ENCODE results near the gene SLTM. TPM values are rescaled to one million over a fixed set of nuclear protein-coding genes. Genes with fewer than 3 reads are reported as not detected.
"Not testable (repeated sequence)": the region's sequence is repeated elsewhere in the genome, so short reads cannot be mapped to it uniquely, and the experiment has no call there.

Gene SLTM
- polyA plus RNA-seq, 1 of the 3 experiments (the other 2 are of a cell fraction), result 54.3 TPM

DNA sequence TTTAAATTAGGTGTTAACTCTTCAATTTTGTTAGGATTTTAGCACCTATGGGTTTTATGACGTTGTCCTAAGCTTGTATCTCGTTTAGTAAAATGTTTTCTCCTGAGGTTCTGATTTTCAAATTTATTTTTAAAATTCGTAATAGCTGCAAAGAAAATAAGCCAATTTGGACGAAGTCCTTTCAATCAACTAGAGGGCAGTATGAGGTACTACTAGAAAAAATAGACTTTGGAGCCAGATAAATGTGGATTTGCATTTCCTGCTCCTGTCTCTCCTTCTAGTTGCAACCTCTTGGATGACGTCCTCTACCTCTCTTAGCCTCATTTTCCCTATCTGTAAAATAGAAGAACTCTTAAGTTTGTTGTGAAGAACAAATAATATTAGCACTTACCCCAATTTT, 81.1 kb downstream of the SLTM start:
- TF ChIP-seq, protein P1, sequence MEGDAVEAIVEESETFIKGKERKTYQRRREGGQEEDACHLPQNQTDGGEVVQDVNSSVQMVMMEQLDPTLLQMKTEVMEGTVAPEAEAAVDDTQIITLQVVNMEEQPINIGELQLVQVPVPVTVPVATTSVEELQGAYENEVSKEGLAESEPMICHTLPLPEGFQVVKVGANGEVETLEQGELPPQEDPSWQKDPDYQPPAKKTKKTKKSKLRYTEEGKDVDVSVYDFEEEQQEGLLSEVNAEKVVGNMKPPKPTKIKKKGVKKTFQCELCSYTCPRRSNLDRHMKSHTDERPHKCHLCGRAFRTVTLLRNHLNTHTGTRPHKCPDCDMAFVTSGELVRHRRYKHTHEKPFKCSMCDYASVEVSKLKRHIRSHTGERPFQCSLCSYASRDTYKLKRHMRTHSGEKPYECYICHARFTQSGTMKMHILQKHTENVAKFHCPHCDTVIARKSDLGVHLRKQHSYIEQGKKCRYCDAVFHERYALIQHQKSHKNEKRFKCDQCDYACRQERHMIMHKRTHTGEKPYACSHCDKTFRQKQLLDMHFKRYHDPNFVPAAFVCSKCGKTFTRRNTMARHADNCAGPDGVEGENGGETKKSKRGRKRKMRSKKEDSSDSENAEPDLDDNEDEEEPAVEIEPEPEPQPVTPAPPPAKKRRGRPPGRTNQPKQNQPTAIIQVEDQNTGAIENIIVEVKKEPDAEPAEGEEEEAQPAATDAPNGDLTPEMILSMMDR (IDR thresholded peaks at IDR 0.05), result peak; percentile 27; the same call in 1 of the 2 replicates
- TF ChIP-seq EP300 (IDR thresholded peaks at IDR 0.05; ENCODE audit: borderline replicate concordance in 1 of 2, low read depth in 1 of 2, low read length in 1 of 2) (no peak), ELF1 (IDR thresholded peaks at IDR 0.05) (no peak), TEAD4 (IDR thresholded peaks at IDR 0.05; ENCODE audit: borderline replicate concordance, insufficient read depth) (no peak)
- TF ChIP-seq, protein P2, sequence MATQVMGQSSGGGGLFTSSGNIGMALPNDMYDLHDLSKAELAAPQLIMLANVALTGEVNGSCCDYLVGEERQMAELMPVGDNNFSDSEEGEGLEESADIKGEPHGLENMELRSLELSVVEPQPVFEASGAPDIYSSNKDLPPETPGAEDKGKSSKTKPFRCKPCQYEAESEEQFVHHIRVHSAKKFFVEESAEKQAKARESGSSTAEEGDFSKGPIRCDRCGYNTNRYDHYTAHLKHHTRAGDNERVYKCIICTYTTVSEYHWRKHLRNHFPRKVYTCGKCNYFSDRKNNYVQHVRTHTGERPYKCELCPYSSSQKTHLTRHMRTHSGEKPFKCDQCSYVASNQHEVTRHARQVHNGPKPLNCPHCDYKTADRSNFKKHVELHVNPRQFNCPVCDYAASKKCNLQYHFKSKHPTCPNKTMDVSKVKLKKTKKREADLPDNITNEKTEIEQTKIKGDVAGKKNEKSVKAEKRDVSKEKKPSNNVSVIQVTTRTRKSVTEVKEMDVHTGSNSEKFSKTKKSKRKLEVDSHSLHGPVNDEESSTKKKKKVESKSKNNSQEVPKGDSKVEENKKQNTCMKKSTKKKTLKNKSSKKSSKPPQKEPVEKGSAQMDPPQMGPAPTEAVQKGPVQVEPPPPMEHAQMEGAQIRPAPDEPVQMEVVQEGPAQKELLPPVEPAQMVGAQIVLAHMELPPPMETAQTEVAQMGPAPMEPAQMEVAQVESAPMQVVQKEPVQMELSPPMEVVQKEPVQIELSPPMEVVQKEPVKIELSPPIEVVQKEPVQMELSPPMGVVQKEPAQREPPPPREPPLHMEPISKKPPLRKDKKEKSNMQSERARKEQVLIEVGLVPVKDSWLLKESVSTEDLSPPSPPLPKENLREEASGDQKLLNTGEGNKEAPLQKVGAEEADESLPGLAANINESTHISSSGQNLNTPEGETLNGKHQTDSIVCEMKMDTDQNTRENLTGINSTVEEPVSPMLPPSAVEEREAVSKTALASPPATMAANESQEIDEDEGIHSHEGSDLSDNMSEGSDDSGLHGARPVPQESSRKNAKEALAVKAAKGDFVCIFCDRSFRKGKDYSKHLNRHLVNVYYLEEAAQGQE (IDR thresholded peaks at IDR 0.05; ENCODE audit: low read depth, low read length), result no peak
- WGBS (ENCODE audit: low lambda C conversion rate), result 87% methylated on average over 5 of the region's 5 CpGs
- no peak overlapping the region for H2AFZ ChIP-seq (ENCODE audit: low read depth)
- 0 out of 4 replicates have a peak, but pooled peaks cover 0 to 11% of the 10 kb centered on the region in 2 experiments for H3K4me1 ChIP-seq (ENCODE audit: control insufficient read depth in 1 of 2, insufficient read depth in 2 of 2, low read depth in 1 of 2, low read length in 1 of 2)
- H3K9me2 ChIP-seq, result no peaks in the 10 kb centered on the region
- no peaks in the 10 kb centered on the region for H3K79me2 ChIP-seq (ENCODE audit: insufficient read depth)
- H3K4me2 ChIP-seq, result no peak overlapping the region
- H3K36me3 ChIP-seq (replicated peaks in 1 of 2; ENCODE audit: control insufficient read depth in 1 of 2, insufficient read depth in 2 of 2, low read length in 1 of 2), result peaks cover 0 to 3% of the 10 kb centered on the region in 2 experiments
- DNase-seq, result no peak
- no peaks in the 10 kb centered on the region for H3K9me3 ChIP-seq
- H3K27ac ChIP-seq (ENCODE audit: low read depth in 2 of 2, low read length in 1 of 2), result no peak overlapping the region
- H4K20me1 ChIP-seq (ENCODE audit: insufficient read depth), result no peaks in the 10 kb centered on the region
- no peaks in the 10 kb centered on the region for H3K27me3 ChIP-seq (ENCODE audit: insufficient read depth)
- peaks cover 7% of the 10 kb centered on the region for H3F3A ChIP-seq (replicated peaks; ENCODE audit: insufficient read depth)
- no peak overlapping the region for H3K4me3 ChIP-seq (ENCODE audit: low read depth in 2 of 2, low read length in 1 of 2)
- ChIA-PET CTCF (interaction anchor here (1.1 to 1.6 kb wide), 2 partner anchors 9 to 18 kb away, joined by 3 read pairs; no protein-coding TSS in a partner anchor), POLR2A (no interaction called here)
- H3K9ac ChIP-seq, result no peak overlapping the region

DNA sequence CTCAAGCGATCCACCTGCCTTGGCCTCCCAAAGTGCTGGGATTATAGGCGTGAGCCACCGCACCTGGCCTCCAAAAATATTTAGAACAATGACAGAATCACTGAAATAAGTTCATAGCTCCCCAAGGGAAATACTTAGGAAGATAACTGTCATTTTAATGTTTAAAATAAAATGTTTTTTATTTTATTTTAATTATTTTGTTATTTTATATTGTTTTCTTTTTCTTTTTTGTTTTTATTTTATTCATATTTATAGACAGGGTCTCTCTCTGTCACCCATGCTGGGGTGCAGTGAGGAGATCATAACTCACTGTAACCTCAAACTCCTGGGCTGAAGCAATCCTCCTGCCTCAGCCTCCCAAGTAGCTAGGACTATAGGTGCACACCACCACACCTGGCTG, 82.3 kb downstream of the SLTM start:
- H3K9ac ChIP-seq; H3K9me2 ChIP-seq; POLR2A ChIA-PET; H3K4me1 ChIP-seq (ENCODE audit: control insufficient read depth in 1 of 2, insufficient read depth in 2 of 2, low read depth in 1 of 2, low read length in 1 of 2); DNase-seq; H3K27me3 ChIP-seq (ENCODE audit: insufficient read depth); H3K4me3 ChIP-seq (ENCODE audit: low read depth in 2 of 2, low read length in 1 of 2); H3K9me3 ChIP-seq; H3F3A ChIP-seq (replicated peaks; ENCODE audit: insufficient read depth); H3K79me2 ChIP-seq (ENCODE audit: insufficient read depth); H3K27ac ChIP-seq (ENCODE audit: low read depth in 2 of 2, low read length in 1 of 2); H3K4me2 ChIP-seq; H4K20me1 ChIP-seq (ENCODE audit: insufficient read depth); H3K36me3 ChIP-seq (replicated peaks in 1 of 2; ENCODE audit: control insufficient read depth in 1 of 2, insufficient read depth in 2 of 2, low read length in 1 of 2); H2AFZ ChIP-seq (ENCODE audit: low read depth): not testable (repeated sequence)
- 97% methylated on average over 3 of the region's 3 CpGs for WGBS (ENCODE audit: low lambda C conversion rate)
- CTCF ChIA-PET, result interaction anchor here (1.1 to 1.6 kb wide), 3 partner anchors 10 to 607 kb away, joined by 3 read pairs; no protein-coding TSS in a partner anchor
